ENCODE measurements around the gene KLHL36. TPM values are rescaled to one million over a fixed set of nuclear protein-coding genes. Genes with fewer than 3 reads are reported as not detected.

Gene KLHL36
- total RNA-seq, 6 experiments from 2014 or later = 20.1 to 31.3 (median 21.9) TPM

GRCh38 chr16:84663433-84664101 is 15.3 kb downstream of the KLHL36 start:
- ATAC-seq = no peak
- H3K27ac ChIP-seq = no peak overlapping the region
- H3K36me3 ChIP-seq = peaks cover 0 to 50% (median 34%) of the 10 kb centered on the region in 4 donors
- intact Hi-C loops (cut with DNase I) = no loop called here
- TF ChIP-seq POLR2A (IDR thresholded peaks at IDR 0.05) = no peak
- TF ChIP-seq CTCF (IDR thresholded peaks at IDR 0.05) = no peak
- H3K4me1 ChIP-seq = peaks cover 0 to 9% (median 4%) of the 10 kb centered on the region in 4 donors
- no peaks in the 10 kb centered on the region for H3K9me3 ChIP-seq
- no peak for DNase-seq
- no peak overlapping the region for H3K4me3 ChIP-seq
- H3K27me3 ChIP-seq = no peaks in the 10 kb centered on the region
- WGBS (ENCODE audit: insufficient coverage, low coverage, low lambda C conversion rate, missing lambda C conversion rate) = 72% methylated on average over 7 of the region's 9 CpGs

- TF ChIP-seq CTCF (IDR thresholded peaks at IDR 0.05) (no peak), POLR2A (IDR thresholded peaks at IDR 0.05) (no peak)
- H3K4me1 ChIP-seq = no peaks in the 10 kb centered on the region
- peaks cover 0 to 35% (median 26%) of the 10 kb centered on the region in 4 donors for H3K36me3 ChIP-seq
- 78% methylated on average over 2 of the region's 2 CpGs for WGBS (ENCODE audit: insufficient coverage, low coverage, low lambda C conversion rate, missing lambda C conversion rate)
- H3K9me3 ChIP-seq = no peaks in the 10 kb centered on the region
- H3K27me3 ChIP-seq = no peaks in the 10 kb centered on the region
- intact Hi-C loops (cut with DNase I) = no loop called here
- H3K27ac ChIP-seq = no peak overlapping the region
- no peak overlapping the region for H3K4me3 ChIP-seq
- no peak for DNase-seq
- ATAC-seq = no peak
Measured at GRCh38 chr16:84665359-84665758, 17.0 kb downstream of the KLHL36 start.

GRCh38 chr16:84665843-84666242 is 17.5 kb downstream of the KLHL36 start:
- H3K9me3 ChIP-seq = no peaks in the 10 kb centered on the region
- H3K4me3 ChIP-seq = no peak overlapping the region
- no peaks in the 10 kb centered on the region for H3K4me1 ChIP-seq
- no peaks in the 10 kb centered on the region for H3K27me3 ChIP-seq
- intact Hi-C loops (cut with DNase I) = no loop called here
- ATAC-seq = no peak
- no peak for TF ChIP-seq POLR2A (IDR thresholded peaks at IDR 0.05)
- TF ChIP-seq CTCF (IDR thresholded peaks at IDR 0.05) = no peak
- H3K36me3 ChIP-seq = peaks cover 0 to 35% (median 25%) of the 10 kb centered on the region in 4 donors
- DNase-seq = no peak
- 97% methylated on average over 4 of the region's 7 CpGs for WGBS (ENCODE audit: insufficient coverage, low coverage, low lambda C conversion rate, missing lambda C conversion rate)
- H3K27ac ChIP-seq = no peak overlapping the region

- H3K36me3 ChIP-seq = peaks cover 0 to 22% (median 12%) of the 10 kb centered on the region in 4 donors
- DNase-seq (no peak), ATAC-seq (no peak)
- no peak overlapping the region for H3K27ac ChIP-seq
- peaks cover 0 to 5% (median 0%) of the 10 kb centered on the region in 4 donors for H3K4me1 ChIP-seq
- WGBS (ENCODE audit: insufficient coverage, low coverage, low lambda C conversion rate, missing lambda C conversion rate) = 63% methylated on average over 6 of the region's 16 CpGs
- no peaks in the 10 kb centered on the region for H3K9me3 ChIP-seq
- no peaks in the 10 kb centered on the region for H3K27me3 ChIP-seq
- H3K4me3 ChIP-seq = no peak overlapping the region
- no peak for TF ChIP-seq CTCF (IDR thresholded peaks at IDR 0.05)
- no peak for TF ChIP-seq POLR2A (IDR thresholded peaks at IDR 0.05)
- intact Hi-C loops (cut with DNase I) = no loop called here
Measured at GRCh38 chr16:84667600-84668309, 19.4 kb downstream of the KLHL36 start.

Data from right lobe of liver (tissue), 6 donors.